ENCODE data around the gene TUBD1. TPM values are rescaled to one million over a fixed set of nuclear protein-coding genes. Genes with fewer than 3 reads are reported as not detected.

Gene TUBD1
- total RNA-seq, 4 donors from 2014 or later: 4.2 to 16.5 (median 8.4) TPM

GRCh38 chr17:59888145-59888750, 4.5 kb downstream of the TUBD1 start:
- peaks cover 0 to 69% (median 6%) of the 10 kb centered on the region in 3 donors for H3K36me3 ChIP-seq
- no peak for DNase-seq (ENCODE audit: low spot score in 2 of 2)
- H3K9me3 ChIP-seq: no peaks in the 10 kb centered on the region
- TF ChIP-seq POLR2A (IDR thresholded peaks at IDR 0.05) (no peak), CTCF (IDR thresholded peaks at IDR 0.05) (no peak), EP300 (IDR thresholded peaks at IDR 0.05) (no peak)
- 95 to 97% methylated on average over 8 of the region's 8 CpGs for WGBS, 2 donors
- H3K27ac ChIP-seq: no peak overlapping the region
- peaks cover 0 to 20% (median 12%) of the 10 kb centered on the region in 4 donors for H3K4me1 ChIP-seq
- no peaks in the 10 kb centered on the region for H3K27me3 ChIP-seq
- no peak overlapping the region for H3K4me3 ChIP-seq

GRCh38 chr17:59884861-59885260, 7.9 kb downstream of the TUBD1 start:
- Histone ChIP-seq H3K27ac (no peak overlapping the region), H3K4me3 (no peak overlapping the region), H3K4me1 (no peaks in the 10 kb centered on the region), H3K36me3 (peaks cover 0 to 94% (median 6%) of the 10 kb centered on the region in 3 donors), H3K27me3 (no peaks in the 10 kb centered on the region), H3K9me3 (no peaks in the 10 kb centered on the region)
- no peak for TF ChIP-seq POLR2A (IDR thresholded peaks at IDR 0.05)
- no peak for TF ChIP-seq CTCF (IDR thresholded peaks at IDR 0.05)
- TF ChIP-seq EP300 (IDR thresholded peaks at IDR 0.05): no peak
- no peak for DNase-seq (ENCODE audit: low spot score in 2 of 2)
- WGBS, 2 donors: 94 to 97% methylated on average over 6 to 9 of the region's 9 CpGs

GRCh38 chr17:59878624-59879023, 14.1 kb downstream of the TUBD1 start:
- DNase-seq (ENCODE audit: low spot score in 2 of 2): no peak
- peaks cover 0 to 86% (median 9%) of the 10 kb centered on the region in 3 donors for H3K36me3 ChIP-seq
- TF ChIP-seq CTCF (IDR thresholded peaks at IDR 0.05) (no peak), POLR2A (IDR thresholded peaks at IDR 0.05) (no peak), EP300 (IDR thresholded peaks at IDR 0.05) (no peak)
- H3K4me1 ChIP-seq: no peaks in the 10 kb centered on the region
- H3K9me3 ChIP-seq: no peaks in the 10 kb centered on the region
- no peaks in the 10 kb centered on the region for H3K27me3 ChIP-seq
- H3K4me3 ChIP-seq: no peak overlapping the region
- WGBS, 2 donors: 84 to 92% methylated on average over 3 of the region's 3 CpGs
- no peak overlapping the region for H3K27ac ChIP-seq

GRCh38 chr17:59877965-59878364, 14.8 kb downstream of the TUBD1 start:
- no peaks in the 10 kb centered on the region for H3K4me1 ChIP-seq
- no peak overlapping the region for H3K4me3 ChIP-seq
- DNase-seq (ENCODE audit: low spot score in 2 of 2): no peak
- peaks cover 4 to 86% (median 9%) of the 10 kb centered on the region in 3 donors for H3K36me3 ChIP-seq
- WGBS, 2 donors: 82 to 92% methylated on average over 5 of the region's 5 CpGs
- no peaks in the 10 kb centered on the region for H3K27me3 ChIP-seq
- no peaks in the 10 kb centered on the region for H3K9me3 ChIP-seq
- no peak overlapping the region for H3K27ac ChIP-seq
- TF ChIP-seq CTCF (IDR thresholded peaks at IDR 0.05) (no peak), EP300 (IDR thresholded peaks at IDR 0.05) (no peak), POLR2A (IDR thresholded peaks at IDR 0.05) (no peak)

- no peaks in the 10 kb centered on the region for H3K4me1 ChIP-seq
- TF ChIP-seq EP300 (IDR thresholded peaks at IDR 0.05) (no peak), POLR2A (IDR thresholded peaks at IDR 0.05) (no peak), CTCF (IDR thresholded peaks at IDR 0.05) (no peak)
- WGBS, 2 donors: 92 to 93% methylated on average over 3 of the region's 3 CpGs
- H3K36me3 ChIP-seq: peaks cover 4 to 87% (median 9%) of the 10 kb centered on the region in 3 donors
- no peaks in the 10 kb centered on the region for H3K27me3 ChIP-seq
- DNase-seq (ENCODE audit: low spot score in 2 of 2): no peak
- H3K4me3 ChIP-seq: no peak overlapping the region
- no peak overlapping the region for H3K27ac ChIP-seq
- H3K9me3 ChIP-seq: no peaks in the 10 kb centered on the region
These were observed 16.6 kb downstream of the TUBD1 start for GRCh38 chr17:59876107-59876506.

Data from tibial nerve (tissue), 4 donors.